HepG2 (cell line): ENCODE measurements around the gene FBXO4. TPM values are rescaled to one million over a fixed set of nuclear protein-coding genes. Genes with fewer than 3 reads are reported as not detected.

Experiments
- ATAC-seq: fragments of 200-7000 bp; cut with Tn5 transposase; 3 replicates; pipeline ENCODE4 v1.9.1; 2020; ENCODE audit warnings: mild to moderate bottlenecking, moderate library complexity
- BruUV-seq: library from RNA; stranded (reverse); fragments of 400-500 nt; replicated peaks from 2 replicates; lab custom pipeline; 2021; lab: Mats Ljungman, UMichigan
- CTCF ChIA-PET: fragments of 300-600 bp; formaldehyde crosslinking; extraction: SDS; loops from one replicate; lab custom pipeline; 2021; ENCODE audit warnings: low total read pairs, inconsistent platforms, low intra/inter-chr PET ratio; lab: Yijun Ruan, JAX
- POLR2A ChIA-PET: fragments of 350-600 bp; sonication (Branson Sonifier 250); formaldehyde crosslinking; loops from one replicate; lab custom pipeline; 2020; ENCODE audit warnings: antibody characterized with exemption, inconsistent platforms; lab: Yijun Ruan, JAX
- DNase-seq: peaks from one replicate; pipeline ENCODE4 v3.0.0-alpha.2; 2015; ENCODE audit warnings: low spot score
- FAIRE-seq: peaks from 3 replicates; lab custom pipeline; 2011; peaks lifted over from hg19 to GRCh38; lab: Jason Lieb, UNC
- H2AFZ ChIP-seq: one replicate; pipeline ENCODE4 v1.6.1; 2011; ENCODE audit warnings: low read length, inconsistent platforms
- H3K27ac ChIP-seq: fragments of 300-600 bp; 3 replicates; pipeline ENCODE4 v1.8.0; 2011; ENCODE audit warnings: mixed run types, mild to moderate bottlenecking, mixed read lengths, low read length, inconsistent platforms; ENCODE audit not compliant: insufficient read depth; ENCODE audit errors: extremely low read length
- H3K27me3 ChIP-seq, 2 experiments: fragments of 200-600 bp in 1 of 2; 2 replicates in 1 of 2; 3 replicates in 1 of 2; pipeline versions ENCODE4 v1.6.0 to v1.8.0; 2011; ENCODE audit warnings: low read length in 2 of 2, mild to moderate bottlenecking in 2 of 2, moderate library complexity in 2 of 2, inconsistent platforms in 1 of 2; ENCODE audit not compliant: insufficient read depth in 2 of 2, control insufficient read depth in 1 of 2
- H3K36me3 ChIP-seq, 2 experiments: fragments of 200-600 bp in 1 of 2; replicated peaks in 1 of 2; 2 replicates in 1 of 2; 3 replicates in 1 of 2; pipeline versions ENCODE4 v1.5.1 to v1.8.0; 2011; ENCODE audit warnings: low read length in 2 of 2, inconsistent platforms in 1 of 2; ENCODE audit not compliant: insufficient read depth in 2 of 2, control insufficient read depth in 1 of 2
- H3K4me1 ChIP-seq: 2 replicates; pipeline ENCODE4 v1.5.1; 2012; ENCODE audit warnings: low read length, inconsistent platforms; ENCODE audit not compliant: insufficient read depth
- H3K4me2 ChIP-seq: 2 replicates; pipeline ENCODE4 v1.6.0; 2011; ENCODE audit warnings: low read depth, low read length, inconsistent platforms
- H3K4me3 ChIP-seq, 3 experiments: fragments of 200-600 bp in 1 of 3; sonication (generic), shearing (Covaris generic) in 1 of 3; replicated peaks in 1 of 3; 2 replicates each; pipeline ENCODE4 v1.5.1; 2011 to 2016; ENCODE audit warnings: low read length in 3 of 3, inconsistent platforms in 2 of 3, low read depth in 2 of 3, mild to moderate bottlenecking in 2 of 3, control low read depth in 1 of 3, mixed read lengths in 1 of 3; ENCODE audit not compliant: insufficient read depth in 1 of 3
- H3K79me2 ChIP-seq: one replicate; pipeline ENCODE4 v1.6.1; 2011; ENCODE audit warnings: low read length, inconsistent platforms; ENCODE audit not compliant: insufficient read depth
- H3K9ac ChIP-seq: 2 replicates; pipeline ENCODE4 v1.6.0; 2011; ENCODE audit warnings: mild to moderate bottlenecking, low read depth, low read length, inconsistent platforms; ENCODE audit not compliant: insufficient read depth
- H3K9me3 ChIP-seq: 2 replicates; pipeline ENCODE4 v1.5.1; 2012; ENCODE audit warnings: mild to moderate bottlenecking, low read length
- H4K20me1 ChIP-seq: 2 replicates; pipeline ENCODE4 v1.6.0; 2011; ENCODE audit warnings: inconsistent platforms, mild to moderate bottlenecking, low read length, moderate library complexity; ENCODE audit not compliant: insufficient read depth
- DNMT3B ChIP-seq: conservative IDR thresholded peaks from 2 replicates; pipeline ENCODE4 v1.6.1; 2016; ENCODE audit warnings: missing biosample characterization, control low read depth
- TFDP2 ChIP-seq: sonication (generic); formaldehyde crosslinking; IDR thresholded peaks from 2 replicates; pipeline ENCODE4 v1.4.0; 2020; ENCODE audit warnings: missing genetic modification reagents
- THAP9 ChIP-seq: sonication (generic); formaldehyde crosslinking; IDR thresholded peaks from 2 replicates; pipeline ENCODE4; 2020; ENCODE audit warnings: missing genetic modification reagents, mild to moderate bottlenecking, borderline replicate concordance
- ZFP36 ChIP-seq: fragments of 150-350 bp; IDR thresholded peaks from 2 replicates; pipeline ENCODE4 v1.6.1; 2018; ENCODE audit warnings: borderline replicate concordance, low read length, low read depth; ENCODE audit not compliant: partially characterized antibody
- ZNF160 ChIP-seq: sonication (generic); formaldehyde crosslinking; IDR thresholded peaks from 2 replicates; pipeline ENCODE4 v1.8.0; 2022; ENCODE audit warnings: mild to moderate bottlenecking, inconsistent platforms, missing genetic modification reagents
- ZNF354B ChIP-seq: sonication (generic); formaldehyde crosslinking; IDR thresholded peaks from 2 replicates; pipeline ENCODE4 v1.8.0; 2022; ENCODE audit warnings: mild to moderate bottlenecking, missing genetic modification reagents
- ZNF670 ChIP-seq: sonication (generic); formaldehyde crosslinking; IDR thresholded peaks from 2 replicates; pipeline ENCODE4 v1.8.0; 2022; ENCODE audit warnings: mild to moderate bottlenecking, missing genetic modification reagents, borderline replicate concordance
- ZNF687 ChIP-seq: sonication (generic); formaldehyde crosslinking; IDR thresholded peaks from 2 replicates; pipeline ENCODE4 v1.5.1; 2020; ENCODE audit warnings: mild to moderate bottlenecking, missing genetic modification reagents, moderate library complexity
- WGBS: methylation state at CpG from one replicate; pipeline ENCODE4 v1.1.6; 2017; ENCODE audit warnings: low lambda C conversion rate; 5-methylcytosine and 5-hydroxymethylcytosine counted together
- in situ Hi-C: cut with HindIII; loops from 2 replicates; pipeline ENCODE4 v1.10.0; 2017; ENCODE audit warnings: low pct_unique_long_range_greater_than_20kb; ENCODE audit not compliant: extremely low pct_ligation_motif_present
- intact Hi-C: fragments of 100-400 bp; cut with micrococcal nuclease; formaldehyde crosslinking; loops from one replicate; pipeline ENCODE4 v1.10.0; 2022; ENCODE audit not compliant: unreplicated experiment
- polyA plus RNA-seq, 8 experiments: library from polyadenylated mRNA; depleted of rRNA in 3 of 8; stranded (reverse) in 7 of 8; unstranded in 1 of 8; fragments of >200 nt; fragmentation: Illumina TruSeq in 4 of 8; extraction: Trizol in 4 of 8; gene quantifications; 2 replicates each; pipeline versions ENCODE4 v1.2.1 to v1.2.3, GENCODE V29; 2011 to 2016; ENCODE audit warnings: low read depth in 4 of 8, missing spikeins in 1 of 8, mixed read lengths in 1 of 8; ENCODE audit not compliant: insufficient read depth in 1 of 8
- total RNA-seq, 5 experiments: library from RNA; depleted of rRNA; stranded (reverse); fragments of >200 nt; fragmentation: Illumina TruSeq; extraction: Trizol; gene quantifications; 2 replicates each; pipeline ENCODE4 v1.2.3, GENCODE V29; 2016; ENCODE audit warnings: low read depth in 1 of 5

FBXO4 gene
- total and polyA plus RNA-seq, 2 of the 13 experiments (the other 11 are each of a cell fraction or from before 2014, with no cell fraction given): 5.2 to 16.4 TPM

DNA sequence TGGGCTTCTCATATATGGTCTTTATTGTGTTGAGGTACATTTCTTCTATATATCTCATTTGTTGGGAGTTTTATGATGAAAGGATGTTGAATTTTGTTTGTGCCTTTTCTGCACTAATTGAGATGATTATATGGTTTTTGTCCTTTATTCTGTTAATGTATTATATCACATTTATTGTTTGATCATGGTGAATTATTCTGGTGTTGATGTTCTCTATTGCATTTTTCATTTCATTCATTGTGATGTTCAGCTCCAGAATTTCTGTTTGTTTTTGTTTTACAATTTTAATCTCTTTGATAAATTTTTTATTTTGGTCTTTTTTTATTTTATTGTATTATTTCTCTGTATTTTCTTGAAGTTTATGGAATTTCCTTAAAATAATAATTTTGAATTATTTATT, 35.4 kb downstream of the FBXO4 start:
- no peak overlapping the region for H3K9ac ChIP-seq
- ChIA-PET CTCF (no interaction called here), POLR2A (no interaction called here)
- no TSS peak for BruUV-seq
- H3K9me3 ChIP-seq: peaks cover 13% of the 10 kb centered on the region
- no peak for ATAC-seq
- no peak overlapping the region for H2AFZ ChIP-seq
- peaks cover 9% of the 10 kb centered on the region; the same call in 1 of the 2 replicates for H3K4me1 ChIP-seq
- no peak for FAIRE-seq
- no peaks in the 10 kb centered on the region for H3K27me3 ChIP-seq
- no peaks in the 10 kb centered on the region for H3K36me3 ChIP-seq
- no peak overlapping the region for H3K4me2 ChIP-seq
- no peak overlapping the region for H3K4me3 ChIP-seq
- DNase-seq: no peak
- no peaks in the 10 kb centered on the region for H4K20me1 ChIP-seq
- no peaks in the 10 kb centered on the region for H3K79me2 ChIP-seq
- intact Hi-C loops: no loop called here
- TF ChIP-seq ZNF687 (CRISPR knock-in tag) (no peak), ZNF160 (CRISPR knock-in tag) (peak; percentile 89)
- H3K27ac ChIP-seq: no peak overlapping the region
- in situ Hi-C loops: no loop called here

GRCh38 chr5:41961736-41962135, 36.7 kb downstream of the FBXO4 start:
- Histone ChIP-seq H3K27me3 (no peaks in the 10 kb centered on the region), H3K27ac (no peak overlapping the region), H3K9me3 (peaks cover 13% of the 10 kb centered on the region), H3K4me2 (no peak overlapping the region), H3K9ac (no peak overlapping the region), H3K4me3 (no peak overlapping the region), H2AFZ (no peak overlapping the region), H4K20me1 (no peaks in the 10 kb centered on the region), H3K4me1 (no peaks in the 10 kb centered on the region), H3K79me2 (no peaks in the 10 kb centered on the region), H3K36me3 (no peaks in the 10 kb centered on the region)
- intact Hi-C loops (no loop called here), in situ Hi-C loops (no loop called here)
- no peak for FAIRE-seq
- no TSS peak for BruUV-seq
- ChIA-PET CTCF (no interaction called here), POLR2A (no interaction called here)
- 0% methylated on average over 1 of the region's 1 CpG for WGBS
- no peak for ATAC-seq
- DNase-seq: no peak
- TF ChIP-seq DNMT3B (CRISPR knock-in tag) (no peak), TFDP2 (no peak), ZNF670 (no peak), ZNF354B (CRISPR knock-in tag) (no peak), ZFP36 (no peak), THAP9 (CRISPR knock-in tag) (no peak)
